SU-DHL-6 (cell line): ENCODE measurements around the gene CLDN16.

Source experiments
- H2AFZ ChIP-seq: fragments of 200-600 bp; sonication (generic); 2 replicates; pipeline ENCODE4 v1.6.1; 2014; ENCODE audit warnings: low read depth, mild to moderate bottlenecking, moderate library complexity, mixed read lengths, antibody characterized with exemption, low read length; ENCODE audit not compliant: severe bottlenecking
- H3F3A ChIP-seq: fragments of 200-600 bp; shearing (Covaris generic); 2 replicates; pipeline ENCODE4 v1.6.0; 2016; ENCODE audit warnings: antibody characterized with exemption, mild to moderate bottlenecking; ENCODE audit not compliant: insufficient read depth
- H3K27ac ChIP-seq: fragments of 200-600 bp; sonication (generic); 2 replicates; pipeline ENCODE4 v1.5.1; 2016; ENCODE audit warnings: low read depth, mild to moderate bottlenecking, low read length, moderate library complexity, mixed read lengths
- H3K27me3 ChIP-seq: fragments of 200-600 bp; sonication (generic), shearing (Covaris generic); 2 replicates; pipeline ENCODE4 v1.6.0; 2014; ENCODE audit warnings: mild to moderate bottlenecking, low read length
- H3K36me3 ChIP-seq: fragments of 200-600 bp; sonication (generic); 2 replicates; pipeline ENCODE4 v1.6.1; 2014; ENCODE audit warnings: mild to moderate bottlenecking, low read length, mixed read lengths
- H3K4me2 ChIP-seq: fragments of 300-600, 200-600 bp; shearing (Covaris generic), sonication (generic); 2 replicates; pipeline ENCODE4 v1.6.0; 2014; ENCODE audit warnings: low read length, low read depth, mild to moderate bottlenecking; ENCODE audit not compliant: poor library complexity, severe bottlenecking
- H3K4me3 ChIP-seq: fragments of 200-600 bp; sonication (generic); 2 replicates; pipeline ENCODE4 v1.5.1; 2014; ENCODE audit warnings: antibody characterized with exemption, low read length, mild to moderate bottlenecking, mixed read lengths; ENCODE audit not compliant: insufficient read depth, poor library complexity, severe bottlenecking
- H3K79me2 ChIP-seq: fragments of 200-600 bp; sonication (generic); 2 replicates; pipeline ENCODE4 v1.6.1; 2014; ENCODE audit warnings: mild to moderate bottlenecking, low read length, moderate library complexity; ENCODE audit not compliant: insufficient read depth
- H3K9ac ChIP-seq: fragments of 200-600 bp; sonication (generic); 2 replicates; pipeline ENCODE4 v1.7.0; 2014; ENCODE audit warnings: mild to moderate bottlenecking, low read length
- H3K9me2 ChIP-seq: fragments of 200-600 bp; sonication (generic); replicated peaks from 2 replicates; pipeline ENCODE4 v1.6.1; 2014; ENCODE audit warnings: low read length; ENCODE audit not compliant: insufficient read depth
- H3K9me3 ChIP-seq: fragments of 200-600 bp; sonication (generic); 2 replicates; pipeline ENCODE4 v1.6.1; 2014; ENCODE audit warnings: low read length, mixed read lengths; ENCODE audit not compliant: insufficient read depth
- H4K20me1 ChIP-seq: fragments of 200-600 bp; sonication (generic); 2 replicates; pipeline ENCODE4 v1.6.1; 2014; ENCODE audit warnings: low read depth, mild to moderate bottlenecking, antibody characterized with exemption, low read length, moderate library complexity, mixed read lengths
- EZH2phosphoT487 ChIP-seq: fragments of 200-600 bp; sonication (generic), shearing (Covaris generic); conservative IDR thresholded peaks from 2 replicates; pipeline ENCODE4 v1.6.1; 2018; ENCODE audit warnings: mild to moderate bottlenecking, antibody characterized with exemption, low read length, moderate library complexity, mixed read lengths
- TF ChIP-seq, protein P1 (sequence below): fragments of 200-600 bp; sonication (generic); IDR thresholded peaks from one replicate; pipeline ENCODE4 v1.5.1; 2017; ENCODE audit warnings: antibody characterized with exemption, mild to moderate bottlenecking, low read length, moderate library complexity; ENCODE audit not compliant: insufficient read depth, poor library complexity, severe bottlenecking

CLDN16 gene

DNA sequence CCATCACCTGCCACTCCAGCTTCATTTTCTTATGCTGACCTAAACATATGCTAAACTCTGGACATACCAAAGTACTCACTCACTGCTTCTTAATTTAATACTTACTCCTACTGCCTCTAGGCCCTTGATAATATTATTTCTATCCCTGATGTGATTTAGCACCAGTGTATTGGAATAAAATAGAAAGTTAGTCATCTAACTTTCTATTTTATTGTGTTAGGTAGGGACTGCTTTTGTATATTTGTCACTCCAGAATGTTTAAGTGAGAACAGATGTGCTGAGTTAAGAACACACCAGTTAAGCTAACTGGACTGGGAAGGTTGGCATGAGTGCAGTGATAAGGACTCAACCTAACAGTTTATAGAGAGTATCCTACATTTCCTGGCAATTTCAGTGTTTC is 6.5 kb upstream of the CLDN16 start:
- H3K27ac ChIP-seq = no peak overlapping the region

DNA sequence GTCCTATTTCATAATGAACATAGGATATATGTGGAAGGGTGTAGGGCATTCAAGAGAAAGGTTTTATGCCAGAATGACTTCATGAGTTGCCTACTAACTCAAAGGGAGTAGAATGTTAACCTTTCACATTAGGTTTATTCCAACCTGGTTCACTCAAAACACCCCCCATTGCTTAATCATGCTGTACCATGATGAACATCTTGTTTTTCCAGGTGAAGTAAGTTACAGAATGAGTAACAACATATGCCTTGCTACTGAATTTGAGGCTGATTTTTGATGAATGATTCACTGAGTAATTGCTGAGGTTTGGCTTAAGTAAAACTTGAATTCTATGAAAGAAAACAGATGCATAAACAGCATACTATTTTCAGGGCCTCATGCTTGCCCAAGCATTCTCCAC is 5.9 kb upstream of the CLDN16 start:
- H3K9ac ChIP-seq = no peak overlapping the region
- no peak for TF ChIP-seq EZH2phosphoT487
- TF ChIP-seq, protein P1, sequence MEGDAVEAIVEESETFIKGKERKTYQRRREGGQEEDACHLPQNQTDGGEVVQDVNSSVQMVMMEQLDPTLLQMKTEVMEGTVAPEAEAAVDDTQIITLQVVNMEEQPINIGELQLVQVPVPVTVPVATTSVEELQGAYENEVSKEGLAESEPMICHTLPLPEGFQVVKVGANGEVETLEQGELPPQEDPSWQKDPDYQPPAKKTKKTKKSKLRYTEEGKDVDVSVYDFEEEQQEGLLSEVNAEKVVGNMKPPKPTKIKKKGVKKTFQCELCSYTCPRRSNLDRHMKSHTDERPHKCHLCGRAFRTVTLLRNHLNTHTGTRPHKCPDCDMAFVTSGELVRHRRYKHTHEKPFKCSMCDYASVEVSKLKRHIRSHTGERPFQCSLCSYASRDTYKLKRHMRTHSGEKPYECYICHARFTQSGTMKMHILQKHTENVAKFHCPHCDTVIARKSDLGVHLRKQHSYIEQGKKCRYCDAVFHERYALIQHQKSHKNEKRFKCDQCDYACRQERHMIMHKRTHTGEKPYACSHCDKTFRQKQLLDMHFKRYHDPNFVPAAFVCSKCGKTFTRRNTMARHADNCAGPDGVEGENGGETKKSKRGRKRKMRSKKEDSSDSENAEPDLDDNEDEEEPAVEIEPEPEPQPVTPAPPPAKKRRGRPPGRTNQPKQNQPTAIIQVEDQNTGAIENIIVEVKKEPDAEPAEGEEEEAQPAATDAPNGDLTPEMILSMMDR = no peak
- no peak overlapping the region for H2AFZ ChIP-seq
- H3K4me2 ChIP-seq = no peak overlapping the region
- no peaks in the 10 kb centered on the region for H3F3A ChIP-seq
- no peaks in the 10 kb centered on the region for H3K79me2 ChIP-seq
- no peaks in the 10 kb centered on the region for H4K20me1 ChIP-seq
- no peaks in the 10 kb centered on the region for H3K9me2 ChIP-seq
- no peak overlapping the region for H3K4me3 ChIP-seq
- H3K36me3 ChIP-seq = no peaks in the 10 kb centered on the region
- H3K27me3 ChIP-seq = no peaks in the 10 kb centered on the region
- no peaks in the 10 kb centered on the region for H3K9me3 ChIP-seq
- no peak overlapping the region for H3K27ac ChIP-seq

More for the DNA sequence above, 6.5 kb upstream of the CLDN16 start:
- Histone ChIP-seq H3K9me2 (no peaks in the 10 kb centered on the region), H3K79me2 (no peaks in the 10 kb centered on the region), H3K4me2 (no peak overlapping the region), H3K9ac (no peak overlapping the region), H2AFZ (no peak overlapping the region), H3K36me3 (no peaks in the 10 kb centered on the region), H3F3A (no peaks in the 10 kb centered on the region), H3K27me3 (no peaks in the 10 kb centered on the region), H4K20me1 (no peaks in the 10 kb centered on the region), H3K4me3 (no peak overlapping the region), H3K9me3 (no peaks in the 10 kb centered on the region)
- no peak for TF ChIP-seq EZH2phosphoT487
- TF ChIP-seq, protein P1 = no peak

DNA sequence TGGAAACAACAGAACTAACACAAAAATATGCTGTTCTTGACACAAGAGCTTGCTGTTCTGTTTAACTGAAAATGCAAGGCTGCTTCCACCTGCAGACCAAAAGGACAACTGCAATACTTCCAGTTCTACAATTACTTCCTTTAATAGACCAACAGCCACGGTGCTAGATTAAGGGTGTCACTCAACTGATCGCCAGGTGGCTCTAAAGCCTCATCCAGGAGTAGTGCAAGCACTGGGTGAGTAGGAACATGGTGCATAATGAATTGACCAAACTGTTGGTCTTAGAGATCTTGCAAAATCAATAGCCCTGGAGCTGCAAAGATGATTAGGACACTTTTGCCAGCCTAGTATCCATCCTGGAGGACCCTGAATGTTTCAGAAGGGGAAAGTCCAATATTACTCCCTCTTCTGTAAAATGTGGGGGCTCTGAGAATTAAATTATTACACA is 3.6 kb upstream of the CLDN16 start:
- Histone ChIP-seq H3K9me2 (no peaks in the 10 kb centered on the region), H3K79me2 (no peaks in the 10 kb centered on the region), H3K27me3 (no peaks in the 10 kb centered on the region), H3K4me2 (no peak overlapping the region), H3K9me3 (no peaks in the 10 kb centered on the region), H3K9ac (no peak overlapping the region), H3K4me3 (no peak overlapping the region), H3K36me3 (no peaks in the 10 kb centered on the region), H3F3A (no peaks in the 10 kb centered on the region), H4K20me1 (no peaks in the 10 kb centered on the region), H2AFZ (no peak overlapping the region), H3K27ac (no peak overlapping the region)
- TF ChIP-seq, protein P1 = no peak
- no peak for TF ChIP-seq EZH2phosphoT487
